EH (cell line): ENCODE results near the gene PRR33.

Experiments used
- DNase-seq: peaks from one replicate; pipeline ENCODE4 v3.0.0-alpha.2; 2015; ENCODE audit warnings: low read depth

The PRR33 gene

DNA sequence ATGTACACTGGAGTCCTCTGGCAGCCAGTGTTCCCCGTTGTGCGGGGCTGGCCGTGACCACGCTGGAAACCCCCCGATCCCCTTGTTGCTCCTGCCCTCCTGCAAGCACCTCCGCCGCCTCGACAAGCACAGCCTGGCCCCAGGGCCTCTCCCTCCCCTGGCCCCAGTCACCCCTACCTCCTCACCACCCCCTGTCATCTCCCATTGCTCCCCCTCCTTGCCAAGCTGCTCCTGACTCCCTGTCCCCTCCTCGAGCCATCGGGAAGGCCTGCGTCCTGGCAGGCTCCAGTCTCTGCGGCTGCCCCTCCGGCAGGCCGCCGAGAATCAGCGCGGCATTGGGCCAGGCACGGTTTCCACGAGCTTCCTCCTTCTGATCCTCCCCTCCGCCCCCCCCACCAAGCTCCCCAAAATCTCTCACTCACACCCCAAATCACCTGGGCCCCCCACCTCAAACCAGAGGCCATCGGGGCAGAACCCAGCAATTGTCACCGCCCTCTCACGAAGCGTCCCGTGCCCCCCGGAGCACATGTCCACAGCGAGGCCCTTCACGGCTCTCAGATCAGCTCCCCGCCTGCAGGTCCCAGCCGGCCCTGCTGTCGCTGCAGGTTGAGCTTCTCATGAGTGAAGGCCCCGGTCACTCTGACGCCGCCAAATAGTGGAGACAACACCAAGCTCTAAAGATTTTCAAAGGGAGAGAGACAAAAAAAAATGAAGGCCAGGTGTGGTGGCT, 44.5 kb downstream of the PRR33 start:
- no peak for DNase-seq

DNA sequence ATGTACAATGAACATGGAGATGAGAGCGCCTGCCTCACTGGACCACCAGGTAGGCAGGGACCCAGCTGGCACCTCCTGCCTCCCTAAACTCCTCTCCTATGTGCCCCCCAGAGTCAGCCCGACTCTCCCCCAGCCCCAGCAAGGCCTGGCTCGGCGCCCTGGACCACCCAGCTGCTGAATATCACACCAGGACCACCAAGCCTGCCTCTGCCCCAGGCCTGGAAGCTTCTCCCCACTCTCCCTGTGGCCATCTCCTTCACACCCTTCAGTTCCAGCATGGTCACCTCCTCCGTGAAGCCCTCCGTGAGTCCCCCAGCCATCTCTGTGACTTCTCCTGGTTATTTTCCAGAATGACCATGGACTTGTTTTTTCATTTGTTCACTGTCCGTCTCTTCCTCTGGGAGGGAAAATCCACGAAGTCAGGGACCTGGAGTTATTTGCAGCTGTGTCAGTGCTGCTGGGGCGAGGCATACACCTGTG, 45.2 kb downstream of the PRR33 start:
- no peak for DNase-seq

DNA sequence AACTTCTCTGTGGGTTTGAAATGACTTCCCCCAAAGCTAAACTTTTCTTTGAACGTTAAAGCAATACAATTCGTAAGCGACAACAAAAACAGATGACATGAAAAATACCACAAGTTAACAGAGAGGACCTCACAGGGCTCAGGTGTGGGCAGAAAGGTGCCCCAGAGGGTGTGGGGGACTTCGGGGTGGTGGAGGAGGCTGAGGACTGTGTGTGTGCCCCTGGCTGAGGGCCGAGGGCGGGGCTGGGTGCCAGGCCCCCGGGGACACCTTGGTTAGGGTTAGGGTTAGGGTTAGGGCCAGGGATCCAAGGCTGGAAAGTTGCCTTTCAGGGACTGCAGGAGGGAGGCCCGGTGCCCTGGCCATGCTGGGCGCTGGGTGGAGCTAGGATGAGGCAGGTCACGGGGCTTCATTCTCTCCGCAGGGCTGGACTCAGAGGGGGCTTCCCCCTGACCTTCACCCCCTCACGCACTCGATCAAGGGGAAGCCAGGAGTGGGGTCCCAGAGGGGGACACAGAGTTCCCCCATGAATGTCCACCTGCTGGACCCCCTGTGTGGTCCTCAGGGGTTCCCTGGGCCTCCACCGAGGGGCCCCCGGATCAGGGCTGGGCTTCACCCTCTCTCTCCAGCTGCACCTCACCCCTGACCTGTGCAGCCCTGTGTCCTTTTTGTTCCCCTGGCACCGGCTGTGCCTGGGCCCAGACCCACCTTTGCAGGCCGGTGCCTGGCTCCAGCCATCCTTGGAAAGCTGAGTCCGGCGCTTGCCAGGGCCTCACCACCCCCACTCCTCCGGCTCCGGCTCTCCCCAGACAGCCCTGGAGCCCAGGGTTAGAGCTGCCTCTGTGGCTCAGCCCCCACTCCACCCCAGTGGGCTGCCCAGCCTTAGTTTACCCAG, 45.9 kb downstream of the PRR33 start:
- DNase-seq = no peak

DNA sequence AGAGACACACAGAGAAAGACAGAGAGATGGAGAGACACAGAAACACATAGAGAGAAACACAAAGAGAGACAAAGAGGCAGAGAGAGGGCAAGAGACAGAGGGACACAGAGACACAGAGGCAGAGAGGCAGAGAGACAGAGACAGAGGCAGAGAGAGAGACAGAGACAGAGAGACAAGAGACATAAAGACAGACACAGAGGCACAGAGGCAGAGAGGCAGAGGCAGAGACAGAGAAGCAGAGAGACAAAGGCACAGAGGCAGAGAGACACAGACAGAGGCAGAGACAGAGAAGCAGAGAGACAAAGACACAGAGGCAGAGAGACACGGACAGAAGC, 46.6 kb downstream of the PRR33 start:
- no peak for DNase-seq

DNA sequence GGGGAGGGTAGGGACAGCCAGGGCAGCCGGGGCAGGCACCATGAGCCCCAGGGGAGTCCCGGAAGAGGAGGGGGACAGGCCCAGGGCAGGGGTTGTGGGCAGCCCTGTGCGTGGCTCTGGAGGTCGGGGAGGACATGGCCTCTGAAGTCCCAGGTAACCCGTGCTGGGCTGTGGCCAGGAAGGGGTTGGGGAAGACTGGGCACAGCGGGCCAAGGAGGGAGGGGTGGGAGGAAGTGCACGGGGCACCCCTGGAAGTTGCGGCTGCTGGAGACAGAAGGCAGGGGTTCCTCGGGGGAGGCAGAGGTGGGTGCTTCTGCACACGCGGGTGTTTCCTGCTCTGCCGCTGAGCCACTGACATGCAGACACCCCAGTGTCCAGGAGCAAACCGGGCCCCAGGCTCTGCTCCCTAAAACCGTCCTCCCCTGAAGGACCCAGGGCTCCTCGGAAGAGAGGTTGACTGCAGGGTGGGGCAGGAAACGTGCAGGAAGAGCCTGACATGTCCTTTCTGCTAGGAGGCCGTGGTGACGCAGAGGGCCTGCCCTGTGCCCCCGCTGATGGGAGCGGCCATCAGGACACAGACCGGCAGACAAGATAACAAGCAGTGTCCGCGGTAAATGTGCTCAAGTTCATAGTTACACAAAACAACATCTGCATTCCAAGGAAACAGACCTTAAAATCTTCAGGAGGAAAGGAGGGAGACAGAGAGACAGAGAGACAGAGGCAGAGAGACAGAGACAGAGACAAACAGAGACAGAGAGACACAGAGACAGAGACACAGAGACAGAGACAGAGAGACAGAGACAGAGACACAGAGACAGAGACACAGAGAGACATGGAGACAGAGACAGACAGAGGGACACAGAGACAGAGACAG, 47.2 kb downstream of the PRR33 start:
- peak; percentile 19 for DNase-seq

DNA sequence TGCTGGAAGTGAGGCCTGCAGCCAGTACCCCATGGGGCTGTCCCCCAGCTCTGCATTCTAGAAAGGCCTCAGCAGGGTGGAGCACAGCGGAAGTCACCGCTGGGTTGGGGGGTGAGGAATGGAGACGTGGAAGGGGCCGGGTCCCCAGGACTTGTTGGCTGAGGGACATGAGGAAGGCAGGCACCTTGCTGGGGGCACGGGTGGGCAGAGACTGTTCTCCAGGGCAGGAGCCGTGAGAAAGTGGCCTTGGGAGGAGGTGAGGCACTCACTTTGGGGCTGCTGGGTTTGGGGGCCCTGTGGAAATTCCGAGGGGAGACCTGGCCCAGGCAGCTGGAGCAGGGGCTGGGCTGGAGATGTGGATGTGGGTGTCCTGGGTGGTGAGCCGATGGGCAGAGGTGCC, 47.9 kb downstream of the PRR33 start:
- DNase-seq = no peak

DNA sequence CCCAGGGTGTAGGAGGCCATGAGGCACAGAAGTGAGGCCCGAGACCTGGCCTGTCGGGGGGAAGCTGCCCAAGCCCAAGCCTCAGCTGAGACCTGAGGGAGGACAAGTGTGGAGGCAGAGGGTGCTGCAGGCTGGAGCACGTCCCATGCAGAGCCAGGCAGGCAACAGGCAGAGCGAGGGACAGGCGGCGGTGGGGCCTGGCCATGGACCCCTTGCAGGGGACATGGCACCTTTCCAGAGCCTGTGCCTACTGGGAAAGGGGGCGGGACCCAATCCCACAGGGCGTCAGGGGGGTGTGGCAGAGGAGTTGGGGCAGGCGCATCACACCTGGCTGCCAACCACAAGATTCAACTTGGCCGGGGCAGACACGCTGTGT, 48.6 kb downstream of the PRR33 start:
- DNase-seq = no peak

DNA sequence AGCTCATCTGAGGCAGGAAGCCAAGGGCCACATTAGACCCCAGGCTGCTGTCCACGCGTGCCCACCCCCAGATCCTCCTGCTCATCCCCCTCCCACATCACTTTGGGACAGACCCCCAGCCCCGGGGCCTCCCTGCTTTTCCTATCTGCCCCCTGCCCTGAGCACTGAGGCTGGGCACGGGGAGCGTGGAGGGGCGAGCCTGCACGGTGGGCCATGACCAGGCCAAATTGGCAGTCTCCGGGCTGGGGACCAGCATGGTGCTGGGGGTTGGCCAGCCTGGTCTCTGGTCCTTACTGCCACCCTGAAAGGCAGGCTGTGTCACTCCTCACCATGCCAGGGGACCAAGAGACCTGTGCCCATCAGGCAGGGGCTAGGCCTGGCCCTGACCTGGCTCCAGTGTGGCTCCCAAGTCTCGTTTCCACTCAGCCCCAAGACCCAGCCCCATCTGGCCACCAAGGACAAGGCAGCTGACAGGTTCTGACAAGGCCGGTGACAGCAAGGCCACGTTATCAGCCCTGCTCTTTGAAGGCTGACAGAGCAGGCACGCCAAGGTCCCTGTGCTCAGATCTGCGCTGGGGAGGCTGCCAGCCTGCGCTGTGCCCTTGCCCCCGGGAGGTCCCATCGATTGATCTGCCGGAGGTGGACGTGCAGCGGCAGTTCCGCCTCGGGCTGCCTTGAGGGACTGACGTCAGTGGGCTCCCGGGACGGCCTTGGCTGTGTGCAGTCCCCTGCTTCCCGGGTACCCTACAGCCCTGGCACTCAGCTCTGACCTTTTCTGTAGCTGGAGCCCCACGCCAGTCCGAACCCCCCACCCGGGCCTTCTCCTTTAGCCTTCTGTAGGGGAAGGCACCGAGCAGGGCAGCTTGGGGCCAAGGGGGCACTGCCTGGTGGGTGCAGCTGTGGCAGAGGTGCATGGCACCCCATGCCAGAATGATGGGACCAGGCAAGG, 49.3 kb downstream of the PRR33 start:
- DNase-seq = no peak

DNA sequence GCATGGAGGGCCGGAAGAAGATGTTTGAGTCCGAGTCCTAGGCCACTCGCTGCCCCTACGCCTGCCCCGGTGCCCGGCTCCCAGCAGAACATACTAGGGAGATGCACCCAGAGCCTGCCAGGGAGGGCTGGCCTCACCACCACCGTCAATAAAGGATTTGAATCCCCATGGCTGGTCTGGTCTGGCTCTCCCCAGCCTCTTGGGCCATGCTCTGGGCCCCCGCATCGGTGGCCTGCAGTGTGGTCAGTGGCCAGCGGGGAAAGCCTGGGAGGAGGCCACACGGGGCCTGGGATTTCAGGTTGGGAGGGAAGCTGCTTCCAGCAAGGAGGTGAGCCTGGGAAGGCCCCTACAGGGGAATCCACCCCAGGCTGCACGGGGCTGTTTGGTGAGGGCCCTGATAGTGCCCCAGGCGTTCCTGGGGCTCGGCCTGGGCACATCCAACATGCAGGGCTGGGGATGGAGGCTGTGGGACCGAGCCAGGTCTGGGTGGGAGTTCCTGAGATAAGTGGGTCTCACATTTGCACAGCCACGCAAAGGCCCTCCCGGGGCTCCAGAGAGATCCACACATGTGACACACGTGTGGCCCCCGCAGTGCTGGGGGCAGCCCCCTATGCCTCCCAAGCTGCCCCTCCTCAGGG, 50.1 kb downstream of the PRR33 start:
- no peak for DNase-seq

DNA sequence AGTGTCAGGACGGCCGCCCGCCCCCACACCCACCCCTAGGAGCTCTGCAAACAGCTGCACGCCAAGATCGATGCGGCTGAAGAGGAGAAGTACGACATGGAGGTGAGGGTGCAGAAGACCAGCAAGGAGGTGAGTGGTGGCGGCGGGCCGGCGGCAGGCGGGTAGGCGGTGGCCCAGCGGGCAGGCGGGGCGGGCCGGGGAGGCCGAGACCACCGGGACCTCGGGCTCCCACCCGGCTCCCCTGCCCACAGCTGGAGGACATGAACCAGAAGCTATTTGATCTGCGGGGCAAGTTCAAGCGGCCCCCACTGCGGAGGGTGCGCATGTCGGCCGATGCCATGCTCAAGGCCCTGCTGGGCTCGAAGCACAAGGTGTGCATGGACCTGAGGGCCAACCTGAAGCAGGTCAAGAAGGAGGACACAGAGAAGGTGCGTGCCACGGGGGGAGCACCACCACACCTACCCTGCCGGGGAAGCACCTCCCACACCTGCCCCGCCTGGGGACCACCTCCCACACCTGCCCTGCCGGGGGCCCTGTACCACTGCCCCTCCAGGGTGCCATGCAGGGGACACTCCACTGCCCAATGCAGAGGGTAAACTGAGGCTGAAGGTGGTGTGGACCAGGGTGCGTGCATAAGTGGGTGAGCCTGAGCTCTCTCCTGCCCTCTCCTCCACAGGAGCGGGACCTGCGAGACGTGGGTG, 50.8 kb downstream of the PRR33 start:
- no peak for DNase-seq

DNA sequence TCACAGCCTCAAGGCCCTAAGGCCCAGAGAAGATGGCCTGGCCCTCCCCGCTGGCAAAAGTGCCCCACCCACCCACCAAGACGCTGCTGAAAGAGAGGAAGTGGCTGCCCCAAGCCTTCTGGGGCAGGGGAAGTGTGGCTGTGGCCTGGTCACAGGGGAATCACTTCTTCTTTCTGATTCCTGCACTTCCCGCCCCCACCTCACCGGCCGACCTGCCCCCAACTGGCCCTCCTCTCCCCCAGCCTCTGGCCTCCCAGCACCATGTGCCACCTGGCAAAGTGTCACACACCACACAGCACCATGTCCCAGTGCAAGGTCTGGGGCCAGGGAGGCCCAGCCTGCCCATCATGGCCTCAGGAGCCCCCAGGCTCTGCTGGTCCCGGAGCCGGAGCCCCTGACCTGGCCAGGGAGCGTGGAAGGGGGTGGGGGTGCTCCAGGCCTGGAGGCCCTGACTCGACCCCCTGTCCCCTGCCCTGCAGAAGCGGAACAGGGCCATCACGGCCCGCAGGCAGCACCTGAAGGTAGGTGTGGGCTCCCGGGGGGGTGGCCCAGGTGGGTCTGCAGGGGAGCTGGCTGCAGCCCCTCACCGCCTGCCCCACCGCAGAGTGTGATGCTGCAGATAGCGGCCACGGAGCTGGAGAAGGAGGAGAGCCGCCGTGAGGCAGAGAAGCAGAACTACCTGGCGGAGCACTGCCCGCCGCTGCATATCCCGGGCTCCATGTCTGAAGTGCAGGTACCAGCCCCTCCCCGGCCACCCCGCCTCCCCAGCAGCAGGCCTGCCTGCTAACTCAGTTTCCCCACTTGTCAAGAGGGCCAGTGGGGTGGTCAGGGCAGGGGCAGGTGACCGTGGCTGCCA, 51.5 kb downstream of the PRR33 start:
- DNase-seq = no peak

DNA sequence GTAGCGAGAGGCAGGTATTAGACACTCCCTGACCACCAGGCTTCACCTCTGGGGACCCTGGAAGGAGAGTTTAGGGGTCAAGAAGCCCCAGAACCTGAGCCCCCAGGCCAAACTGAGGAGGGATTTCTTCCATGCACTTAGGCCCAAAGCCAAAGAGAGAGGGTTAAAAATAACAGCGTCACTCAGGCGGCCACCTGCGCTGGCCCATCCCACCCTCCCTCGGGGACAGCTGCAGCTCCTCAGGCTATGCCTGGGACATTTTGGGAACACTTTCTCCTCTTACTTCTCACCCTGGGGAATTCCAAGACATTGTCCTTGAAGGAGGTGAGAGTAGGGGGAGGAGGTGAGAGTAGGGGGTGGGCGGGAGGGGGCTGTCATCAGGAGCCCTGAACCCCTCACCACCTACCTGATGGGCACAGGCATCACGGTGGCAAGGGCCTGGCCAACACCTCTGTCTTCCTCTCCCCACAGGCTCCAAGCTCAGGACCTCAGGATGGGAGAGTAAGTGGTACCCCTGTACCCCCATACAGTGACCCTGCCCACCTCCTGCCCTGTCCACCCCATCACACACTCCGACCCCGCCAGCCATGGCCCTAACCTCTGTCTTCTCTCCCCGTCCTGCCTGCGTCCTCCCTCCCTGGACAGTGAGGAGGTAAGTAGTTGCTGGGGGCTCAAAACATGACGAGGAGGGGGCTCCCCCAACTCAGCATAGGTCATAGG, 52.3 kb downstream of the PRR33 start:
- DNase-seq = no peak

DNA sequence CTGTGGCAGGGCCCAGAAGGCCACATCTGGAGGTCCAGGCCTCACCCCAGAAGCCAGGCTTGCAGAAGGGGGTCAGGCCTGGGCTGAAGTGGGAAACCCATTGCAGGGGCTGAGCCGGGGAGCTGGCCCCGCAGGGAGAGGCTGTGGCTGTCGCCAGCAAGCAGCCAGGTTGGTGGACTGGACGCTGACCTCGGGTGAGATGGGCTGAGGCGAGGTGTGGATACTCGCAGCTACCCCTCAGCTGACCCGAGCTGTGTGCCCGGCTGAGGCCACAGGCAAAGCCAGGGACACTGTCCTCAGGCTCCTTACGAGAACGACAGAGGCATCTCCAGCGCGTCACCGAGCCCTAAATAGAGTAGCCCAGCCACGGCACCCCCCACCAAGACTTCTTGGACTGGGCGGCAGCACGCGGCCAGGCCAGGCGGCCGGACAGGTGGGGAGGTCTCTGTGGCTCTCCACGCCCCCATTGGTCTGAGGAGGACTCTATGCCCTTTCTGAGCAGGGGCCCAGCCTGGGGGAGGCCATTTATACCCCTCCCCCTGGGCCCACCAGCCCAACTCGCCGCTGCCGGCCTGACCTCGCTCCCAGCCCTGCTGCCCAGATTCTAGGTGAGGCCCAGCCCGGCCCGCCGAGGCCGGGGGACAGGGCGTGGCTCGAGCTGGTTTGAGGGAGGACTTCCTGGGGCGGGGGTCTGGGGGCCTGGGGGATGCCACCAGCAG, 53.1 kb downstream of the PRR33 start, which contains the start of gene TNNI2:
Gene TNNI2 (plus strand): TSS at position 556 of the 719 bp plus-strand sequence. CDS start 716 bp downstream, outside the sequence.
- no peak for DNase-seq
